ENCODE data around the gene TCERG1L. TPM values are rescaled to one million over a fixed set of nuclear protein-coding genes. Genes with fewer than 3 reads are reported as not detected.

The TCERG1L gene, protein sequence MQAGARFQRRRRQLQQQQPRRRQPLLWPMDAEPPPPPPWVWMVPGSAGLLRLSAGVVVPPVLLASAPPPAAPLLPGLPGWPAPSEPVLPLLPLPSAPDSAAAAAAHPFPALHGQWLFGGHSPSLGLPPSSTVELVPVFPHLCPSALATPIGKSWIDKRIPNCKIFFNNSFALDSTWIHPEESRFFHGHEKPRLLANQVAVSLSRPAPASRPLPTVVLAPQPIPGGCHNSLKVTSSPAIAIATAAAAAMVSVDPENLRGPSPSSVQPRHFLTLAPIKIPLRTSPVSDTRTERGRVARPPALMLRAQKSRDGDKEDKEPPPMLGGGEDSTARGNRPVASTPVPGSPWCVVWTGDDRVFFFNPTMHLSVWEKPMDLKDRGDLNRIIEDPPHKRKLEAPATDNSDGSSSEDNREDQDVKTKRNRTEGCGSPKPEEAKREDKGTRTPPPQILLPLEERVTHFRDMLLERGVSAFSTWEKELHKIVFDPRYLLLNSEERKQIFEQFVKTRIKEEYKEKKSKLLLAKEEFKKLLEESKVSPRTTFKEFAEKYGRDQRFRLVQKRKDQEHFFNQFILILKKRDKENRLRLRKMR
- not detected in 2 replicates for total RNA-seq (2012; rRNA removed)

DNA sequence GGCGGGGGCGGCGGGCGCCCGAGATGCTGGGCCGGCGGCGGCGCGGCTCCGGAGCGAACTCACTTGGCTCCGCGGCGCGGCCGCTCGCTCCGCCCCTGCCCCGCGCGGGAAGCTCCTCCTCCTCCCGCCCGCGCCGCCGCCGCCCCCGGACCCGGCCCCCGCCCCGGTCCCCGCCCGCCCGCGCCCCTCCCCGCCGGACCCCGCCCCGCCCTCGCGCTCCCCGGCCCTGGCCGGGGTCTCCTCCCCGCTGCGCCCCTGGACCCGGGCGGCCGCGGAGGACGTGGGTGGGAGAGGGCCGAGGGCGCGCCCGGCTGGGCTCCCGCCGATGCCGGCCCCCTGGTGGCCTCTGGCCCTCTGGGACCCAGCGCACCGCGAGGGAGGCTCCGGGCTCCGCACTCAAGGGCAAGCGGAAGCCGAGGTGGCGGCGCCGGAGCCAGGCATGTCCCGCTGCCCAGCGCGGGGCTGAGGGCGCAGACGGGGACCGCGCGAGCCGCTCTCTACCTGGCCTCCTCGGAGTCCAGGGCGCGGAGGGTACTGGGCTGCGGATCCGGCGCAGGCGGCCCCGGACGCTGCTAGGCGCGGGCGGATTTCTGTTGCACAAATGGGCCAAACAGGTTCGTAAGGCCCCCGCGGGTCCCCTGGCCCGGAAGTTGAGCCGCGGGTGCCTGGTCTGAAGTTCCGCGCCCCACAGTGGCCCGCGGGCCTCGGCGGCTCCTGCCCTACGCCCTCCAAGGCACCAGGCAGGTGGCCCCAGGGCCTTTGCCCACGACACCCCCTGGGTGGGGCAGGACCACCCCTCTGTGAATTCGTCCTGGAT lies at the start of gene TCERG1L:
Gene TCERG1L, minus strand, starts transcription at position 61 of the 817 bp plus-strand sequence. CDS start 86 bp downstream, outside the sequence.
- Histone ChIP-seq H3K4me3 (ENCODE audit: low read length) (no peak within 1 kb of the TSS), H3K36me3 (ENCODE audit: insufficient read depth, low read length) (no peaks in the 10 kb centered on the region), H3K4me2 (ENCODE audit: low read length) (no peak within 1 kb of the TSS)

DNA sequence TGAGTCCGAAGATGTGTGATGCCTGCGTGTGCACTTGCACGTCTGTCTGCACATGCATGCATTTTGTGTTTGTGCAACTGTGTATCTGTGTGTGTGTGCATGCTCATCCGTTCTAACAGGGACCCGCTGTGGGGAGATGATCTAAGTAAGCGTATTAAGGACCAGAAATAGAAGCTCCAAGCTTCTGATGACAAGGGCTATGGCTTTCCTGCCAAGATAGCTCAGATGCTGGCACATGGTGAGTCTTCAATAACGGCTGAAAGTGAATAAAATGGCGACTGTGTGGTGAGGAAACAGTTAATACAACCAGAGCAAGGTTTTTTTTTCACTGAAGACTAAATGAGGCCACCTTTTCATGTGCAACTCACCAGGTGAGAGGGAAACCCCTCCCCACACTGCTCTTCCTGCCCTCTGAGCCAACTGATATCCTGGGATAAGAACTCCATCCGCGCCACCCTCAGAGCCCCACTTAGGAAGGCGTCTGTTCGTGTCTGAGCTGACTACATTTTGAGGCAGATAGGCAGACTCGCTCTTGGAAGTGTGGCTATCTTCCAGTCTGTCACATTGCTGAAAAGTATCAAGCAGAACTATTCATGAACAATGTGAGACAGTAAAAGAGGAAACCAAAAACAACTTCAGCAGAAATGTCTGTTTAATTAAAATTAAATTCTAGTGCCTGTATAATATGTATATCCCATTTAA lies 47.4 kb upstream of the TCERG1L start:
- Histone ChIP-seq H3K9me3 (replicated peaks; ENCODE audit: low read length) (peaks cover 17% of the 10 kb centered on the region), H3K4me2 (ENCODE audit: low read length) (no peak overlapping the region), H3K4me1 (ENCODE audit: control insufficient read depth, insufficient read depth, low read length) (no peaks in the 10 kb centered on the region), H3K36me3 (ENCODE audit: insufficient read depth, low read length) (no peaks in the 10 kb centered on the region), H3K9ac (ENCODE audit: low read depth, low read length) (no peak overlapping the region), H3K27me3 (ENCODE audit: control insufficient read depth, insufficient read depth, low read length) (no peaks in the 10 kb centered on the region), H3K4me3 (ENCODE audit: low read length) (no peak overlapping the region)

More for the DNA sequence above, at the start of gene TCERG1L:
- peaks cover 3% of the 10 kb centered on the region for H3K9me3 ChIP-seq (replicated peaks; ENCODE audit: low read length)
- H3K9ac ChIP-seq (ENCODE audit: low read depth, low read length) = no peak within 1 kb of the TSS
- H3K27me3 ChIP-seq (ENCODE audit: control insufficient read depth, insufficient read depth, low read length) = no peaks in the 10 kb centered on the region
- no peaks in the 10 kb centered on the region for H3K4me1 ChIP-seq (ENCODE audit: control insufficient read depth, insufficient read depth, low read length)

DNA sequence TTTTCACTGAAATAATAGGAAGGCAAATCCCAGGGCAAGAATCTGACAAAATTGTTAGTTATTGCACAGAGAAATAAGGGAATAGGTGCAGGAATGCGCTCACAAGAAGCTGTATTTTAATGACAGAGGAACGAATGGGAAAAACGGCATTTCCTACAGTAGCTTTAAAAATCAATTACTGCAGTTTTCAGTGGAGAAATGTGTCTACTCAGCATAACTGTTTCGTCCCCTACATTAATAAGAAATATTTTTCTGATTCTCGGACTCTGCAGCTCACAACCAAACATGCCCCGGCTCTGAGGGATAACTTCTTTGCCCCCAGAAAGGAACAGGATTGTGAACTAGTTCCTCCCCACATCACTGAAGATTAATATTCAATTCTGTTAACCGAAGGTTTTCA lies 44.9 kb upstream of the TCERG1L start:
- no peaks in the 10 kb centered on the region for H3K27me3 ChIP-seq (ENCODE audit: control insufficient read depth, insufficient read depth, low read length)
- no peak overlapping the region for H3K9ac ChIP-seq (ENCODE audit: low read depth, low read length)
- H3K4me1 ChIP-seq (ENCODE audit: control insufficient read depth, insufficient read depth, low read length) = no peaks in the 10 kb centered on the region
- H3K4me2 ChIP-seq (ENCODE audit: low read length) = no peak overlapping the region
- peaks cover 18% of the 10 kb centered on the region for H3K9me3 ChIP-seq (replicated peaks; ENCODE audit: low read length)
- H3K36me3 ChIP-seq (ENCODE audit: insufficient read depth, low read length) = no peaks in the 10 kb centered on the region
- H3K4me3 ChIP-seq (ENCODE audit: low read length) = no peak overlapping the region

DNA sequence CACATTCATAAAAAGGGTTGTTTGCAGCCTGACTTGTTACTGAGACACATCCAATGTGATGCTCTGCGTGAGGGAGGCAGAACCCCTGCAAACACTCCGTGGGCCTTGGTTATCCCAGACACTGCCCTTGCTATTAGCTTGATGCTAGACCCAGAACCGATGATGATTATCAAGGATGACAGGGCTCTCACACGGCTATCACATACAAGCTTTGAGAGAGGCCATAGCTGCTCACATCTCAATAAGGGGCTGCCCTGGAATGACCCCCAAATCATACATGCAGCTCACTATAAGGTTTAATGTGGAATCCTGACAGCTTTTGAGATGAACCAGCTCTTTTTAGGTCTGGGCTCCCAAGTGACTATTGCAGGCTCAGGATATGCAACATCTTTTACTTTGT lies 44.4 kb upstream of the TCERG1L start:
- Histone ChIP-seq H3K4me3 (ENCODE audit: low read length) (no peak overlapping the region), H3K4me1 (ENCODE audit: control insufficient read depth, insufficient read depth, low read length) (no peaks in the 10 kb centered on the region), H3K4me2 (ENCODE audit: low read length) (no peak overlapping the region), H3K27me3 (ENCODE audit: control insufficient read depth, insufficient read depth, low read length) (no peaks in the 10 kb centered on the region), H3K9me3 (replicated peaks; ENCODE audit: low read length) (peaks cover 15% of the 10 kb centered on the region), H3K36me3 (ENCODE audit: insufficient read depth, low read length) (no peaks in the 10 kb centered on the region), H3K9ac (ENCODE audit: low read depth, low read length) (no peak overlapping the region)

- H3K9ac ChIP-seq (ENCODE audit: low read depth, low read length) = no peak overlapping the region
- no peaks in the 10 kb centered on the region for H3K36me3 ChIP-seq (ENCODE audit: insufficient read depth, low read length)
- no peaks in the 10 kb centered on the region for H3K27me3 ChIP-seq (ENCODE audit: control insufficient read depth, insufficient read depth, low read length)
- H3K4me3 ChIP-seq (ENCODE audit: low read length) = no peak overlapping the region
- no peaks in the 10 kb centered on the region for H3K4me1 ChIP-seq (ENCODE audit: control insufficient read depth, insufficient read depth, low read length)
- peaks cover 17% of the 10 kb centered on the region for H3K9me3 ChIP-seq (replicated peaks; ENCODE audit: low read length)
- H3K4me2 ChIP-seq (ENCODE audit: low read length) = no peak overlapping the region
Observed at GRCh38 chr10:131355056-131355455, 43.5 kb upstream of the TCERG1L start.

DNA sequence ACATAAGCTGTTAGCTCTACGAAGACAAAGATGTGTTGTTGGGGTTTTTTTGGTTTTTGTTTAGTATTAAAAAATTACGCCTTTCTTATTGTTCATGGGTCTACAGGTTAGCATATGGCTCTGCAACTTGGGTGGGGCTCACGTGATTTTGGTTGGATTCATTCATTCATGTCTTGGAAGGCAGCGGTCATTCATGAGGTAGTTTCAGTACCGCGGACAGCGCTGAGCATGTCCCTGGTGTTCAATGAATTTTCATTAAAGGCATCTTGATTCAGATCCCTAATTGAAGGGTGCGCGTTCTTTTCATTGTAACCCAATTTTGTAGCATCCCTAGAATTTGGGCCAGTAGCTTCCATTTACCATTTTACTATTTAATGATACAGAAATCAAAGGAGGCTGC lies 42.9 kb upstream of the TCERG1L start:
- no peaks in the 10 kb centered on the region for H3K36me3 ChIP-seq (ENCODE audit: insufficient read depth, low read length)
- no peak overlapping the region for H3K4me2 ChIP-seq (ENCODE audit: low read length)
- H3K4me1 ChIP-seq (ENCODE audit: control insufficient read depth, insufficient read depth, low read length) = no peaks in the 10 kb centered on the region
- H3K9ac ChIP-seq (ENCODE audit: low read depth, low read length) = no peak overlapping the region
- no peaks in the 10 kb centered on the region for H3K27me3 ChIP-seq (ENCODE audit: control insufficient read depth, insufficient read depth, low read length)
- no peak overlapping the region for H3K4me3 ChIP-seq (ENCODE audit: low read length)
- H3K9me3 ChIP-seq (replicated peaks; ENCODE audit: low read length) = peaks cover 14% of the 10 kb centered on the region

- no peaks in the 10 kb centered on the region for H3K36me3 ChIP-seq (ENCODE audit: insufficient read depth, low read length)
- peaks cover 16% of the 10 kb centered on the region for H3K9me3 ChIP-seq (replicated peaks; ENCODE audit: low read length)
- no peaks in the 10 kb centered on the region for H3K27me3 ChIP-seq (ENCODE audit: control insufficient read depth, insufficient read depth, low read length)
- no peak overlapping the region for H3K4me2 ChIP-seq (ENCODE audit: low read length)
- no peak overlapping the region for H3K4me3 ChIP-seq (ENCODE audit: low read length)
- H3K4me1 ChIP-seq (ENCODE audit: control insufficient read depth, insufficient read depth, low read length) = no peaks in the 10 kb centered on the region
- H3K9ac ChIP-seq (ENCODE audit: low read depth, low read length) = no peak overlapping the region
Observed at GRCh38 chr10:131352765-131353290, 41.3 kb upstream of the TCERG1L start.

DNA sequence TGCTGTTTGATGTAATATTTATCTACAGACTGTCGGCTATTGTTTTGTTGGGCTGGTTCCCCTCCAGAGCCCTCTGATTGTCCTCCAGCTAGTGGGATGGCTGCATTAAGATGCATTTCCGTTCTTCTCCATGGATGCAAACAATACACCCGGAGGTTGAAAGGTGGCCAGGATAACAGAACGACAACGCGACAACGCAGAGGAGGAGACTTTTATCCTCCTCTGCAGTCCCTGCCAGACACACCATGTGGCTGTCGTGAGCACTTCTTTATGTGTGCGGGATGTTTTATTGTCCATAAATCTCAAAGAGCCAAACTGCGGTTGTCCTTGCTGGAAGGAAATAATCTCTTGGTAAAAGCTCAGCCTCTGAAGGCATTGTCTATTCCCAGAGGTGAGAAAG lies 39.1 kb upstream of the TCERG1L start:
- Histone ChIP-seq H3K4me3 (ENCODE audit: low read length) (no peak overlapping the region), H3K9ac (ENCODE audit: low read depth, low read length) (no peak overlapping the region), H3K4me2 (ENCODE audit: low read length) (no peak overlapping the region), H3K9me3 (replicated peaks; ENCODE audit: low read length) (peaks cover 18% of the 10 kb centered on the region), H3K36me3 (ENCODE audit: insufficient read depth, low read length) (no peaks in the 10 kb centered on the region), H3K27me3 (ENCODE audit: control insufficient read depth, insufficient read depth, low read length) (no peaks in the 10 kb centered on the region), H3K4me1 (ENCODE audit: control insufficient read depth, insufficient read depth, low read length) (no peaks in the 10 kb centered on the region)

GRCh38 chr10:131350245-131350644 lies 38.7 kb upstream of the TCERG1L start:
- Histone ChIP-seq H3K9me3 (replicated peaks; ENCODE audit: low read length) (peaks cover 16% of the 10 kb centered on the region), H3K36me3 (ENCODE audit: insufficient read depth, low read length) (no peaks in the 10 kb centered on the region), H3K4me1 (ENCODE audit: control insufficient read depth, insufficient read depth, low read length) (no peaks in the 10 kb centered on the region)

GRCh38 chr10:131346456-131346855 lies 34.9 kb upstream of the TCERG1L start:
- Histone ChIP-seq H3K9me3 (replicated peaks; ENCODE audit: low read length) (peaks cover 7% of the 10 kb centered on the region), H3K4me1 (ENCODE audit: control insufficient read depth, insufficient read depth, low read length) (no peaks in the 10 kb centered on the region), H3K27me3 (ENCODE audit: control insufficient read depth, insufficient read depth, low read length) (no peaks in the 10 kb centered on the region), H3K36me3 (ENCODE audit: insufficient read depth, low read length) (no peaks in the 10 kb centered on the region), H3K9ac (ENCODE audit: low read depth, low read length) (no peak overlapping the region), H3K4me3 (ENCODE audit: low read length) (no peak overlapping the region), H3K4me2 (ENCODE audit: low read length) (no peak overlapping the region)

More at GRCh38 chr10:131350245-131350644, 38.7 kb upstream of the TCERG1L start:
- Histone ChIP-seq H3K27me3 (ENCODE audit: control insufficient read depth, insufficient read depth, low read length) (no peaks in the 10 kb centered on the region), H3K4me3 (ENCODE audit: low read length) (no peak overlapping the region), H3K4me2 (ENCODE audit: low read length) (no peak overlapping the region), H3K9ac (ENCODE audit: low read depth, low read length) (no peak overlapping the region)

DNA sequence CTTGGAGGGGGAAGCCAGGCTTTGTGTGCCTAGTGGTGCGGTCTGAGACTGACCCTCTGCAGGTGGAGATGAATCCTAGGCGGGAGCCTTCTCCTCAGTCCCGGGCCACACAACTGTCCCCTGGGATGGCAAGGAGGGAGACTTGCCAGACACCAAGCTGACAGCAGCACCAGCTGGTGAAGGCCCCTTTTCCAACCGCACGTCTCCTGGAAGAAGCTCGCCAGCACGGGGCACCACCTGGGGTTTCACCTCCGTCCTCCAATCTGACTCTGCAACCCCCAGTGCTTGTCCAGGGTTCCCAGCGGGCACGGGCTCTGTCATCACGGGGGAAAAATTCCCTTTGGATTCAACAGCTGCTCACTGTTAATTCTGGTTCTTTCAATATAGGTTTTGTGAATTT lies 34.2 kb upstream of the TCERG1L start:
- H3K9ac ChIP-seq (ENCODE audit: low read depth, low read length) = no peak overlapping the region
- H3K4me3 ChIP-seq (ENCODE audit: low read length) = no peak overlapping the region
- peaks cover 6% of the 10 kb centered on the region for H3K9me3 ChIP-seq (replicated peaks; ENCODE audit: low read length)
- H3K4me2 ChIP-seq (ENCODE audit: low read length) = no peak overlapping the region
- H3K36me3 ChIP-seq (ENCODE audit: insufficient read depth, low read length) = no peaks in the 10 kb centered on the region
- H3K27me3 ChIP-seq (ENCODE audit: control insufficient read depth, insufficient read depth, low read length) = no peaks in the 10 kb centered on the region
- no peaks in the 10 kb centered on the region for H3K4me1 ChIP-seq (ENCODE audit: control insufficient read depth, insufficient read depth, low read length)
